Raji (cell line): ENCODE data around the gene SUPT7L.
A peak's percentile ranks its signal among the peaks of the same experiment; 100 is the strongest.

Experiments
- POLR2A ChIP-seq: IDR thresholded peaks from 2 replicates; pipeline ENCODE4 v1.6.1; 2011; ENCODE audit warnings: low read depth, low read length, control low read depth; ENCODE audit not compliant: insufficient read depth

The SUPT7L gene

GRCh38 chr2:27664154-27664574 lies 750 bp upstream of the SUPT7L start:
- no peak for TF ChIP-seq POLR2A

DNA sequence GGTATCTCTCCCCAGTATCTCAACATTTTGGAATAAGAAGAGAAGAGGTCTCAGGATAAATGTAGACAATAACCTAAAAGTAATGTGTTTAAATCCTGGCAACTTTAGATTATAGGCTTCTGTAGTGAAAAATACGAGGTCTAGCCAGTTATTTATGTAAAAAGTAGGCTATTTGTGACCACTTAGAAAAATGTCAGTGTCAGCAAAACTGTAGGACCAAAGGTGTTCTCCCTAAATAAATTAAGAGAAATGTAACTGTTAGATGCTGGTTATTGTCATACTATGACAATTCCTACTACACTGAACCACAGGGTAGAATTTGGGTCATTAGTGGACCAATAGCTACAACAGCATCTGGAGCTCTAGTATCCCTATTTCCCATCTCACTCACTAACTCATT lies 2.0 kb downstream of the SUPT7L start:
- TF ChIP-seq POLR2A: no peak

DNA sequence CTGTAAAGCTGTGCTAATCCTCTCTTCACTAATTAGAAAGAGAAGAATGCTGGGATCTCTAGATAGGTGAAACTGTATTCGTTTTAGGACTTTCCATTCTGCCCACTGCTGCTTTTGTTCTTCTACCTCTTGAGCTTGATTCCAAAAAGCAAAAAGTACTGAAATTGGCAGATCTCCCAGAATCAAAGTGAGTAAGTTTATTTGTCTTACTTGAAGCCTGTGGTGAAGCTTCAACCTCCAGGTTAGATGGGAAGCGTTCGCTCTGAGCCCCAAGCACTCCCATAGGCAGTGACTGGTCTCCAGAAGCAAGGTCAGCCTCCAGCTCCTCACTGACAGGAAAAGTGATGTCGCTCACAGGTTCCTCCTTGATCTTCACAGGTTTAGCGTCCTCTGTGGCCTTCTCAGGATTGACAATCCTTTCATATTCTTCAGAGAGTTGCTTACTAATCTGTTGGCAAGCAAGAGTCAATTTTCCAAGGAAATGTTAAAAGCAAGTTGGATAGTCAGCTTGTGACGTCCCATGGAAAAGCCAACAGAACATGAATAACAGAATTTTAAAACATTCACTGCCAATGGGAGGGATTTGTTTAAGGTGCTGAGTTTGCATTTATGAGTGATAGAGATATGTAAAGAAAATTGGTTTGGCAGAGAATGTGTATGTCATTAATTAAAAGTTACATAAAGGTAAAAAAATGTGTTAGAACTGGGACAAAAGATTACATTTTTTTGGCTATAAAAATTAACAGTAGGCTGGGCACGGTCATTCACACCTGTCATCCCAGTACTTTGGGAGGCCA lies 8.1 kb downstream of the SUPT7L start:
- TF ChIP-seq POLR2A: no peak

DNA sequence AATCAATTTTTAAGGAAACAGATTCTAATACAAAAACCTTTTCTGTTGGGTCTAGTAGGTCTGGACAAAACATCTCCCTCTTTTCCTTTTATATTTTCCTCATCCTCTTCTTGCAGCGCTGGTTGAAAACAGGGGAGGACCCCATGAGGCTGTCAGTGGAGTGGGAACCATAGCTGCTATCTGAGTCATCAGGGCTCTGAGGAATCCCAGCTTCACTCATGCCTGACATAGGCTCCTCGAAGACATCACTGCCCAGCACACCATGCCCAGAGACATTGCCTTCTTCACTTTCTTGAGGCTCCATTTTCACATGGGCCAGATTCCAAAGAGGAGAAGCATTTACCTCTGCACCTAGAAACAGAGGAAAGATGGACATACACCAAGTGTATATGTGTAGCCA lies 10.0 kb downstream of the SUPT7L start:
- no peak for TF ChIP-seq POLR2A

DNA sequence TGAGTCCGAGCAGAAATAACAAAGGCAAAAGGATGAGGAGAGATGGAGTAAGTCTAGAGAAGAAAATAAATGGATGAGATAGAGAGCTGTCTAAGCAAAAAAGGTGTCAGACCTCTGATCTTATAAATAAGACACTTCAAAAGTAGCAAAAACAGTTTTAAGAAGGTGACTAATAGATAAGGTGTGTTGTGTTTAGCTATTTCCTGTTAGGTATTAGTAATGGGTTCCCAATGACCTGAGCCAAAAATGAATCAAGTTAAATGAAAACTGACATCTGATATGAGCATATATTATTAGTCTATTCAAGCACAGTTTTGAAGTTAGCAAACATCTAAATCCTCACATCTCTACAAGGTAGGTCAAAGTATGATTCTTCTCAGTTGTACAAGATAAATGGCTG lies 10.6 kb downstream of the SUPT7L start:
- no peak for TF ChIP-seq POLR2A

DNA sequence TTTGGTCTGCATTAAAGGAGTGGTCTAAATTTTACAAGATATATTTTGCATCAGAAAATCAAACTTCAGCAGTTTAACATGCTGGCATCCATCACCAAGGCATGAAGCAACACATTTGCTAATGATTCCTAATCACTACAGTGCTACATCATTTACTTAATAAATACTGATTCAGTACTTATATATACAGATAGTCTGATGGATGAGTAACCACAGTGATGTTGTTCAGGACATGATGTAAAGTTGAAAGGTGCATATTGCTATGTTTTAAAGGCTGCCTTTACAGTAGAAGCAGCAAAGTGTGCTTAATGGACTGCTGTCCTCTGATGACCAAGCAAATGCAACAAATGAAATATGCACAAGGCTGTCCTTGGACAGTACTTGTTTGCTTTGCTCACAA lies 11.1 kb downstream of the SUPT7L start:
- no peak for TF ChIP-seq POLR2A

GRCh38 chr2:27651056-27651455 lies 12.4 kb downstream of the SUPT7L start:
- TF ChIP-seq POLR2A: no peak

DNA sequence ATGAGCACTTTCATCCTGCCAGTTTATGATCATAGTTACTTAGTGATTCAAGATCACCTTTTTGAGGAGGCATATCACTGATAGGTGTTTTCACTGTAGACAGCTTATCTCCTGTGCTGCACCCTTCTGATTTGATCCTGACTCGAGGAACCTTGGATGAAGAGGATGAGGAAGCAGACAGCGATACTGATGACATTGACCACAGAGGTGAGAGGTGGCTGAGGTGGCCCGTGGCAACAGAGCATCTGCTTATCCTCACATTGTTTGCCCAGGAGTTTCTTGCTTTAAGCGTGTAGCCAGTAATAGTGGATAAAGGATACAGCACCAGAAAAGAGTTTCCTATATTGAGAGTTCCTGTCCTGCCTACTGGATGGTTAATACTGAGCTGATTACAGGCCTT lies 15.7 kb downstream of the SUPT7L start:
- TF ChIP-seq POLR2A: no peak

DNA sequence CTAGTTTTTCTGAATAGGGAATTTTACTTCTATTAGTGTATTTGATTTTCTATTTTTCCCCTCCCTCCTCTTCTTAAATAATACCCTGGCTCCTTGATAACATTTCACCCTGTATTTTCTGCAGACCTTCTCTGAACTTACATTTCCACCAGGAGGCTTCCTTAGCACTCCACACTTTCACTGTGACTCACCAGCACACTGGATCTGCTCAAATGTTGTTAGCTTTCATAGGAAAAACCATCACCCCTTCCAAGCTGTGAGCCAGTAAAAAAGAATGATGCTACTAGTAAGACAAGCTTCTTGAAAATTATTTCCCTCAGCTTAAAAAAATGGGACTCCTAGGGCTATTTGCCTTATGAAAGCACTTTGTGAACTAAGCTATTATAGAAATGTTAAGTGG lies 16.1 kb downstream of the SUPT7L start:
- TF ChIP-seq POLR2A: no peak

DNA sequence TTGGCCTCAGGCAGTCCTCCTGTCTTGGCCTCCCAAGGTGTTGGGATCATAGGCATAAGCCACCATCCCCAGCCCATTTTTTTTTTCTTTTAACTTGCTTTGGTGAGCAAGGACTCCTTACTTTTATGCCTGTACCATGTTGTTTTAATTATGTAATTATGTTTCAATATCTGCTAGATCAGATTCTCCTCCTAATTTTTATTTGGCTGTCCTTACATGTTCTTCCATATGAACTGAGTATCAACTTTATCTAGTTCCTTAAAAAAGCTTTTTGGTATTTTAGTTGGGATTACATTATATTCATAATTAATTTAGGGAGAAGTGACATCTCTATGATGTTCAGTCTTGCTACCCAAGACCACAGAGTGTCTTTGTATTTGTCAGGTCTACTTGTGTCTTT lies 18.2 kb downstream of the SUPT7L start:
- TF ChIP-seq POLR2A: no peak

DNA sequence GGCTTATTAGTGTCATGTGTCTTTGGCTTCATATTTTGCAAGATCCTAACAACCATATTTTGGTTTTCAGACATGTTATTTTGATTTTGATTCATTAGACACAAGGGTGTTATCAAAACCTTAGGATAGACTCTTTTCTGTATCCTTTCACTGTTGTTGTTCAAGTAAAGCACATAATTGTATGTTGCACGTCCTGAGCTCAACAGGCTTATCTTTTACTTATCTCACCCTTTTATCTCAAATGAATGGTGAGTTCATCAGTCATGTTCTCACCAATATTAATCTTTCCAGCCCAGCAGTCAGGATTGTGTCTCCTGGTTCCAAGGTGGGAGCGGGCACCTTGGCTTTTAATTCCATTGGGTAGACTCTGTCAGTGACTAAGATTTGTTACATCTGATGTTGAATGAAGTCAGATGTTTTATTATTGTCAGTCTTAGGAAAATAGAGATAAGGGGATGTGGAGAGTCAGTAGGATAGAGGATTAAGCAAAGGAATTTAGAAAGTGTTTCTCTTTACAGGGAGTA lies 22.6 kb downstream of the SUPT7L start:
- no peak for TF ChIP-seq POLR2A

- no peak for TF ChIP-seq POLR2A
These were observed 24.7 kb downstream of the SUPT7L start for GRCh38 chr2:27638709-27639108.

GRCh38 chr2:27638037-27638637 lies 25.3 kb downstream of the SUPT7L start:
- TF ChIP-seq POLR2A: no peak

GRCh38 chr2:27636766-27637165 lies 26.6 kb downstream of the SUPT7L start:
- TF ChIP-seq POLR2A: no peak

DNA sequence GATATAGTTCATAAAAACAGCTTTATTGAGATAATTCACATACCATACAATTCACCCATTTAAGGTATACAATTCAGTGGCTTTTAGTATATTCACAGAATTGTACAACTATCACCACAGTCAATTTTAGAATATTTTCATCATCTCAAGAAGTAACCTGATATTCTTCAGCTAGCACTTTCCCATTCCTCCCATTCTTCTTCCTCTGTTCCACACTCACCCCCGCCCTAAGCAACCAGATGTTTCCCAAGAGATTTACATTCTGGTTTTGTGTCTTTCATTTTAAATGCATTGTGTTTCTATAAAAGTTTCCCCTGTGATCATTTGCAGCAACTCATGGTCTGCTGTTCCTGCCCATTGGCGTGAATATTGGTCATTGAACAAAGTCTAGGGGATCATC lies 29.1 kb downstream of the SUPT7L start:
- no peak for TF ChIP-seq POLR2A

- TF ChIP-seq POLR2A: peak; percentile 93
These were observed 34.4 kb downstream of the SUPT7L start, which contains the start of the genes CCDC121 and GPN1 for GRCh38 chr2:27628767-27629709. CCDC121 (minus strand) TSS chr2:27629012; CDS start chr2:27627799, 1,213 bp downstream. GPN1 (plus strand) TSS chr2:27629050; CDS start chr2:27629059, 9 bp downstream.
